Peyer's patch (tissue), 4 donors: Measurements from ENCODE around the gene EID1.

Source experiments
- POLR2A ChIP-seq, 2 donors: fragments of 450-650 bp; IDR thresholded peaks; one replicate each; pipeline ENCODE4 v1.5.1; 2017; ENCODE audit warnings: antibody characterized with exemption in 2 of 2, mild to moderate bottlenecking in 2 of 2, moderate library complexity in 2 of 2
- TF ChIP-seq, protein P1 (sequence below), 6 experiments: fragments of 450-650 bp in 4 of 6; fragments of 200-600 bp in 2 of 6; sonication (generic) in 1 of 6; IDR thresholded peaks; one replicate each; pipeline ENCODE4 v1.5.1; 2017 to 2019; ENCODE audit warnings: antibody characterized with exemption in 6 of 6, mild to moderate bottlenecking in 3 of 6, moderate library complexity in 1 of 6

- TF ChIP-seq, protein P1, sequence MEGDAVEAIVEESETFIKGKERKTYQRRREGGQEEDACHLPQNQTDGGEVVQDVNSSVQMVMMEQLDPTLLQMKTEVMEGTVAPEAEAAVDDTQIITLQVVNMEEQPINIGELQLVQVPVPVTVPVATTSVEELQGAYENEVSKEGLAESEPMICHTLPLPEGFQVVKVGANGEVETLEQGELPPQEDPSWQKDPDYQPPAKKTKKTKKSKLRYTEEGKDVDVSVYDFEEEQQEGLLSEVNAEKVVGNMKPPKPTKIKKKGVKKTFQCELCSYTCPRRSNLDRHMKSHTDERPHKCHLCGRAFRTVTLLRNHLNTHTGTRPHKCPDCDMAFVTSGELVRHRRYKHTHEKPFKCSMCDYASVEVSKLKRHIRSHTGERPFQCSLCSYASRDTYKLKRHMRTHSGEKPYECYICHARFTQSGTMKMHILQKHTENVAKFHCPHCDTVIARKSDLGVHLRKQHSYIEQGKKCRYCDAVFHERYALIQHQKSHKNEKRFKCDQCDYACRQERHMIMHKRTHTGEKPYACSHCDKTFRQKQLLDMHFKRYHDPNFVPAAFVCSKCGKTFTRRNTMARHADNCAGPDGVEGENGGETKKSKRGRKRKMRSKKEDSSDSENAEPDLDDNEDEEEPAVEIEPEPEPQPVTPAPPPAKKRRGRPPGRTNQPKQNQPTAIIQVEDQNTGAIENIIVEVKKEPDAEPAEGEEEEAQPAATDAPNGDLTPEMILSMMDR (IDR thresholded peaks at IDR 0.05): no peak
- TF ChIP-seq POLR2A (IDR thresholded peaks at IDR 0.05): no peak
Measured at GRCh38 chr15:48828906-48829305, 49.0 kb upstream of the EID1 start.
